Testis (tissue), 3 donors: ENCODE data around the gene MPHOSPH9. TPM values are rescaled to one million over a fixed set of nuclear protein-coding genes. Genes with fewer than 3 reads are reported as not detected.

Source experiments
- DNase-seq: peaks from one replicate; pipeline ENCODE4 v3.0.0-alpha.2; 2019
- H3K27ac ChIP-seq, 2 donors: fragments of 200-600 bp; sonication (generic); one replicate each; pipeline ENCODE4 v1.5.1; 2019
- H3K27me3 ChIP-seq: fragments of 200-600 bp; sonication (generic); one replicate; pipeline ENCODE4 v1.5.1; 2019
- H3K36me3 ChIP-seq: fragments of 200-600 bp; sonication (generic); one replicate; pipeline ENCODE4 v1.5.1; 2017; ENCODE audit warnings: low read depth; ENCODE audit errors: missing control alignments
- H3K4me1 ChIP-seq: fragments of 200-600 bp; sonication (generic); one replicate; pipeline ENCODE4 v1.5.1; 2019
- H3K4me3 ChIP-seq, 2 donors: fragments of 200-600 bp; sonication (generic); one replicate each; pipeline ENCODE4 v1.5.1; 2017 to 2019
- H3K9me3 ChIP-seq: fragments of 200-600 bp; sonication (generic); one replicate; pipeline ENCODE4 v1.5.1; 2017
- POLR2A ChIP-seq: fragments of 450-650 bp; IDR thresholded peaks from one replicate; pipeline ENCODE4 v1.6.1; 2017; ENCODE audit warnings: antibody characterized with exemption, mild to moderate bottlenecking, moderate library complexity
- WGBS, 2 donors: methylation state at CpG; one replicate each; pipeline ENCODE4 v1.1.5; 2018; 5-methylcytosine and 5-hydroxymethylcytosine counted together
- intact Hi-C: fragments of 100-400 bp; cut with DNase I; formaldehyde crosslinking; loops from one replicate; pipeline ENCODE4 v1.15.1; 2023; ENCODE audit warnings: low total_unique reads
- polyA plus RNA-seq: library from polyadenylated mRNA; stranded (reverse); fragments of 350-450 nt; fragmentation: Illumina TruSeq; extraction: RNeasy Lipid Tissue Mini Kit (QIAGEN cat#74804); gene quantifications from one replicate; pipeline ENCODE4 v1.2.3, GENCODE V29; 2014; ENCODE audit warnings: low read depth, low replicate concordance; ENCODE audit not compliant: insufficient read depth
- total RNA-seq, 2 donors: library from RNA; depleted of rRNA; stranded (reverse); fragments of >200 nt; gene quantifications; one replicate each; pipeline ENCODE4 v1.2.3, GENCODE V29; 2016
- TF ChIP-seq, protein P1 (sequence below), 3 experiments: fragments of 450-650 bp in 2 of 3; fragments of 200-600 bp in 1 of 3; sonication (generic) in 1 of 3; IDR thresholded peaks; one replicate each; pipeline ENCODE4 v1.5.1; 2016 to 2019; ENCODE audit warnings: antibody characterized with exemption in 3 of 3, mild to moderate bottlenecking in 2 of 3, moderate library complexity in 1 of 3

MPHOSPH9 gene
- total and polyA plus RNA-seq, 3 donors from 2014 or later = 28.8 to 81.1 (median 60.3) TPM

DNA sequence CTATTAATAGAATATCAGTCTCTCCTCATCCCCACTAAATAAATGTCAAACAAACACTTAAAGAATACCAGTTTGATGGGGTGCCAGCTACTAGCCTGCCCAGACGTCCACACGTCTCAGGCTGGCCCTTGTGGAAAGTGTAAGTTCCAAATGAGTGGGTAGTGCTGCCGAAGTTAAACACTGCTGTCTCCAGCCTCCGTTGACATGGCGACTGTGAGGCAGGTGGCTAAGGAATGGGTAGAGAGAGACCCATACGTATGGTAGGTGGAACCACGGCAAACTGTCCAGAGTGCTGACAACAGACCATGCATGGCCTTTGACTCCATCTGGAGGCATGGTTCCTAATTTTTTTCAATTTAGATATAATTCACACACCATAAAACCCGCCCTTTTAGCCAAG lies 119.9 kb downstream of the MPHOSPH9 start:
- Histone ChIP-seq H3K36me3 (no peaks in the 10 kb centered on the region), H3K9me3 (no peaks in the 10 kb centered on the region), H3K27me3 (no peaks in the 10 kb centered on the region), H3K27ac (no peak overlapping the region), H3K4me3 (no peak overlapping the region), H3K4me1 (peaks cover 39% of the 10 kb centered on the region)
- WGBS, 2 donors = 77 to 82% methylated on average over 8 of the region's 8 CpGs
- no peak for DNase-seq
- TF ChIP-seq POLR2A = no peak
- TF ChIP-seq, protein P1, sequence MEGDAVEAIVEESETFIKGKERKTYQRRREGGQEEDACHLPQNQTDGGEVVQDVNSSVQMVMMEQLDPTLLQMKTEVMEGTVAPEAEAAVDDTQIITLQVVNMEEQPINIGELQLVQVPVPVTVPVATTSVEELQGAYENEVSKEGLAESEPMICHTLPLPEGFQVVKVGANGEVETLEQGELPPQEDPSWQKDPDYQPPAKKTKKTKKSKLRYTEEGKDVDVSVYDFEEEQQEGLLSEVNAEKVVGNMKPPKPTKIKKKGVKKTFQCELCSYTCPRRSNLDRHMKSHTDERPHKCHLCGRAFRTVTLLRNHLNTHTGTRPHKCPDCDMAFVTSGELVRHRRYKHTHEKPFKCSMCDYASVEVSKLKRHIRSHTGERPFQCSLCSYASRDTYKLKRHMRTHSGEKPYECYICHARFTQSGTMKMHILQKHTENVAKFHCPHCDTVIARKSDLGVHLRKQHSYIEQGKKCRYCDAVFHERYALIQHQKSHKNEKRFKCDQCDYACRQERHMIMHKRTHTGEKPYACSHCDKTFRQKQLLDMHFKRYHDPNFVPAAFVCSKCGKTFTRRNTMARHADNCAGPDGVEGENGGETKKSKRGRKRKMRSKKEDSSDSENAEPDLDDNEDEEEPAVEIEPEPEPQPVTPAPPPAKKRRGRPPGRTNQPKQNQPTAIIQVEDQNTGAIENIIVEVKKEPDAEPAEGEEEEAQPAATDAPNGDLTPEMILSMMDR (IDR thresholded peaks at IDR 0.05) = no peak
- intact Hi-C loops = no loop called here

DNA sequence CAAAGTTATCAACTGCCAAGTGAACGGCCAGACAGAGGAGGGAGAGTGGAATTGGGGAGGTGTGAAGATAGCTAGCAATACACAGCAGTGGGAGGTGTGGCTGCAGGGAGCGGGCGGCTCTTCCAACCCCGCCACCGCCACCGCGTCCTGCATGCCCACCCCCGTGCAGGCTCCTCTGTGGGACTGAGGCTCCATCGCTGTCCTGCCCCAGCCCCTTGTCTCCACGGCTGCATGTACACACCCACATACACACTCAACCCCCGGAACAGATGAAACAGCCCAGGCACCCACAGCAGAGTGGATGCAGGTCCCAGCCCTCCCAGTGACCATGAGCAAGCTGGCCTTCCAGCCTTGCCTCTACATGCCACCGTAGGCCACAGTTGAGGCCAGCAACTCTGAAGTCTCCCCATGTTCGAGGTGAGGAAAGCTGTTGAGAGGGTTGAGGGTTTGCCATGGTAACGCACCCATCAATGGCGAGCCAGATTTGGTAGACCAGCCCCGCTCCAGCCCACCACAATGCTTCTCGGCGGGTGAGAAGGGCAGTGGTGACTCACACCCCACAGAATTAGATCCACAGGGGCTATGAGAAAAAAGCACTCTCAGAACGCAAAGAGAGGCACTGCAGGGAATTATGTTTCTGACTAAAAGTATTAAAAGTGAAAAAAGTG lies 121.3 kb downstream of the MPHOSPH9 start:
- Histone ChIP-seq H3K36me3 (no peaks in the 10 kb centered on the region), H3K27me3 (no peaks in the 10 kb centered on the region), H3K4me1 (peaks cover 39% of the 10 kb centered on the region), H3K4me3 (no peak overlapping the region), H3K27ac (no peak overlapping the region), H3K9me3 (no peaks in the 10 kb centered on the region)
- 91% methylated on average over 16 to 19 of the region's 19 CpGs for WGBS, 2 donors
- DNase-seq = no peak
- intact Hi-C loops = no loop called here
- TF ChIP-seq, protein P1 (IDR thresholded peaks at IDR 0.05) = no peak
- TF ChIP-seq POLR2A = no peak

DNA sequence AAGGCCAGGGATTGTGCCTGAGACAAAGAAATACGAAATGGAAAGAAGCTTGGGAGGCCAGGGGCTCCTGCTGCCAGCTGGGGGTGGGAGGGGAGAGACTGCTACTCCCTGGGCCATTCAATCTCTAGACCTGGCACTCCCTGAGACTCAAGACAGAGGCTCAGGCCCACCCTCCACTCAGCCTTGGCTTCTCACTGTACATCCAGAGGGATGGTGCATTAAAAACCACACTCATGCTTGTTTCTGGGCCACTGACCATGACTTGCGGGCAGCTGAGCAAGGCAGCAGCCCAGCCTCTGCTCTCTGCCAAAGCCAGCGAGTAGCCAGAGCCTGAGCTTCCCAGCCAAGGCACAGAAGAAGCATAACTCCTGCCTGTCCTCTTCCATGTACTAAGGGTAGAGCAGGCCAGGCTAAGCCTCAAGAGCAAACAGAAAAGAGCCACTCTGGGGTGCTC lies 123.6 kb downstream of the MPHOSPH9 start:
- WGBS, 2 donors = 44 to 68% methylated on average over 2 to 3 of the region's 3 CpGs
- Histone ChIP-seq H3K27me3 (no peaks in the 10 kb centered on the region), H3K4me3 (no peak overlapping the region), H3K9me3 (no peaks in the 10 kb centered on the region), H3K36me3 (no peaks in the 10 kb centered on the region), H3K4me1 (peaks cover 19% of the 10 kb centered on the region), H3K27ac (peak overlapping the region in 1 of 2 donors; percentile 42)
- peak; percentile 41 for DNase-seq
- intact Hi-C loops = no loop called here
- TF ChIP-seq POLR2A = no peak
- TF ChIP-seq, protein P1 (IDR thresholded peaks at IDR 0.05) = no peak

DNA sequence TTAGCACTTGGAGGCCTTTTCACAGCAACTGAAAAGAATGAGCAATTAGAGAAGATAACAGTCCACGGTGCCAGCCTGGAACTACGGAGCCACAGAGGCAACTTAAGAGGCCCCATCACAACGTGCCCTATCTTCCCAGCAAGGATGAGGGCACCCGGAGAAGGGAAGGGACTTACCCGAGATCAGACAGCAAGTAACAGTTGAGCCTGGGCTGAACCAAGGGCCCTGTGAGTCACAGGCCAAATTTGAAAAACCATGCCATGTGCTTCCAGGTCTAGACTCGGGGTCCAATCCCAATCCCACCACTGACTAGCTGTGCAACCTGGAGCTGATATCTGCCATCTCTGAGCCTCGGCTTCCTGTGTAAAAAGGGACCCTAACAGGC lies 124.3 kb downstream of the MPHOSPH9 start:
- peak overlapping the region in 1 of 2 donors; percentile 42 for H3K27ac ChIP-seq
- intact Hi-C loops = no loop called here
- no peaks in the 10 kb centered on the region for H3K27me3 ChIP-seq
- no peak for DNase-seq
- H3K4me3 ChIP-seq = no peak overlapping the region
- no peaks in the 10 kb centered on the region for H3K36me3 ChIP-seq
- no peak for TF ChIP-seq POLR2A
- TF ChIP-seq, protein P1 (IDR thresholded peaks at IDR 0.05) = no peak
- no peaks in the 10 kb centered on the region for H3K9me3 ChIP-seq
- peaks cover 18% of the 10 kb centered on the region for H3K4me1 ChIP-seq
- WGBS, 2 donors = 59 to 93% methylated on average over 6 to 7 of the region's 7 CpGs
